Ectodermal cell (in vitro differentiated cells): ENCODE results near the gene CTSW.
A peak's percentile ranks its signal among the peaks of the same experiment; 100 is the strongest.

Experiments
- H3K27ac ChIP-seq: 2 replicates; pipeline ENCODE4 v1.7.0; 2013; ENCODE audit warnings: mild to moderate bottlenecking, low read depth, low read length; ENCODE audit not compliant: insufficient read depth, poor library complexity, severe bottlenecking
- H3K27me3 ChIP-seq: 2 replicates; pipeline ENCODE4 v1.7.0; 2013; ENCODE audit warnings: mild to moderate bottlenecking, low read length; ENCODE audit not compliant: insufficient read depth, control insufficient read depth, poor library complexity, severe bottlenecking
- H3K36me3 ChIP-seq: one replicate; pipeline ENCODE4 v1.7.0; 2013; ENCODE audit warnings: low read length; ENCODE audit not compliant: control insufficient read depth, insufficient read depth
- H3K4me1 ChIP-seq: one replicate; pipeline ENCODE4 v1.7.0; 2013; ENCODE audit warnings: low read length; ENCODE audit not compliant: control insufficient read depth, insufficient read depth
- H3K4me3 ChIP-seq: 2 replicates; pipeline ENCODE4 v1.7.0; 2013; ENCODE audit warnings: low read depth, low read length, control low read depth; ENCODE audit not compliant: insufficient read depth
- H3K9me3 ChIP-seq: 2 replicates; pipeline ENCODE4 v1.7.0; 2013; ENCODE audit warnings: mild to moderate bottlenecking, low read length, moderate library complexity; ENCODE audit not compliant: control insufficient read depth
- WGBS, 2 experiments: methylation state at CpG; one replicate each; pipeline ENCODE4 v1.1.7; 2013; ENCODE audit warnings: missing lambda C conversion rate in 2 of 2; 5-methylcytosine and 5-hydroxymethylcytosine counted together

Gene CTSW

DNA sequence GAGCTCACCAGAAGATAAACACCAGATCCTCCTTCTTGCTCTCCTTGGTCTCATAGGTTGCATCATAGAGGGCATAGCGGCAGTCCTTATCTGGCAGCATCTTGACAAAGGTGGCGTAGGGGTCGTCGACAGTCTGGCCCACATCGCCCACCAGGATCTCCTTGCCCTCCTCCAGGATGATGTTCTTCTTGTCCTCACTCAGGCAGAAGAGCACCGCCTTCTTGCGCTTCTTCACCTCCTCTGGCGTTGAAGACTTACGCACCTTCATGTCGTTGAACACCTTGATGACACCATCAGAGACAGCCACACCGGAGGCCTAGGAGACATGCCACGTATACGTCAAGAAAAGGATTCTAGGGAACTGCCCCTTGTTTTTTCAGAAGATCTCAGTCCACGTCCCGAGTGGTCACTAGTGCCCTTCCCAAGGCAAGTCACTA is 23.7 kb upstream of the CTSW start:
- Histone ChIP-seq H3K9me3 (no peaks in the 10 kb centered on the region), H3K4me1 (peaks cover under 1% of the 10 kb centered on the region), H3K27ac (no peak overlapping the region), H3K4me3 (peak overlapping the region; percentile 94), H3K36me3 (peaks cover 41% of the 10 kb centered on the region), H3K27me3 (no peaks in the 10 kb centered on the region)
- WGBS, 2 experiments, result 95% methylated on average over 15 of the region's 15 CpGs

- peak overlapping the region; percentile 89 for H3K27ac ChIP-seq
- peaks cover 10% of the 10 kb centered on the region for H3K4me1 ChIP-seq
- no peaks in the 10 kb centered on the region for H3K27me3 ChIP-seq
- H3K9me3 ChIP-seq, result no peaks in the 10 kb centered on the region
- WGBS, 2 experiments, result 2% methylated on average over 57 of the region's 57 CpGs
- peaks cover 36% of the 10 kb centered on the region for H3K36me3 ChIP-seq
- peak overlapping the region; percentile 94 for H3K4me3 ChIP-seq
Observed at GRCh38 chr11:65856689-65857499, 22.7 kb upstream of the CTSW start.

DNA sequence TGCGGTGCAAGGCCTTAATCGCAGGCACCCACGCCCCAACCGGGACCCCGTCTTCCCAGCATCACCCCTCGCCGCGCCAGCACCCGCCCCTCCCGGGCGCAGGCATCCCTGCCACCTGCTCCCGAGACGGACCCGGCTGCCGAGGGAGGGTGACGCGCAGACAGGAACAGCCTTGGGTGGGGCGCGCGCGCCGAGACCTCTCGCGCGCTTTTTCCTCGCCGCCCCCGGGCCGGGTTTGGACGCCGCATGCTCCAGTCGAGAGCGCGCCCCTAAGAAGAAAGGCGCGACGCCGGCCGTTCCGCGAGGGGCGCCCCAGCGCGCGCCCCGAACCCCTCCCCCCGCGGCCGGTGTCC is 22.2 kb upstream of the CTSW start:
- peaks cover 31% of the 10 kb centered on the region for H3K36me3 ChIP-seq
- H3K4me1 ChIP-seq, result peaks cover 10% of the 10 kb centered on the region
- no peaks in the 10 kb centered on the region for H3K27me3 ChIP-seq
- 0% methylated on average over 49 of the region's 49 CpGs for WGBS, 2 experiments
- H3K27ac ChIP-seq, result peak overlapping the region; percentile 89
- peak overlapping the region; percentile 94 for H3K4me3 ChIP-seq
- no peaks in the 10 kb centered on the region for H3K9me3 ChIP-seq

DNA sequence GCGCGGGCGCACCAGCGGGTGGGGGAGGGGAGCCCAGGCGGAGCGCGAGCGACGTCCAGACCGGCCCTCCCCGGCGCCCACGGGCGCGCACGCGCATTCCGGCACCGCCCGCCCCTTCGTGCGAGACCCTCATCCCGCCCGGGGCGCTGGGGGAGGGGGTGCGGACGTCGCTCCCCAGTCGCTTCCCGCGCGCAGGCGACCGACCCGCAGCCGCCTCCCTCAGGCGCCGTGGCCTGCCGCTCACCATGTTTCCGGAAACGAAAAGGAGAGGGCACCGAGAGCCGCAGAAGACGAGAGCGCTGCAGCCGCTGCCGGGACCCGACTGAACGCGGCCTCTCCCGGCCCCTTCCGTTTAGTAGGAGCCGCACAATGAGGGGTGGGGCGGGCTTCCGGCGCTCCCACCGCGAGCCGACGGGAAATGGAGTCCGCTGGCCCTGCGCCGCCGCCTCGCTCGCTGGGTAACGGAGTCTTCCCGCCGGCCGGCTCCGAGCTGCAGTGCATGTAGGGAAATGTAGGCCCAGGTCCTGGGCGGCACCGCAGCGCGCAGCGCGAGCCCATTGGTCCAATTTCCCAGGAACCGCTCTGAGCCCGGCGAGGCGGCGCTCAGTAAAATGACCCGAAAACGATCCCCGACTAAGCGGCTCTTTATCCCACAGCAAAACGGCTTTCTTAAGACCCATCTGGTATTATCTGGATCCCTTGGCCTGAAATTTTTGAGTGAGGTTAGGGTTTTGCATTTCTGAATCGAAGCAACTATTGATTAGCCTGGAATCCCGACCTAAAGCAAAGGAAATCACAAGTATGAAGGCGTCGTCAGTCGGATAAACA is 21.6 kb upstream of the CTSW start, which contains the start of gene CFL1:
Gene CFL1, minus strand, starts transcription at position 328 of the 828 bp plus-strand sequence. Its CDS starts 81 bp downstream, at position 247.
- H3K27me3 ChIP-seq, result no peaks in the 10 kb centered on the region
- peaks cover 10% of the 10 kb centered on the region for H3K4me1 ChIP-seq
- peaks cover 32% of the 10 kb centered on the region for H3K36me3 ChIP-seq
- no peaks in the 10 kb centered on the region for H3K9me3 ChIP-seq
- peak within 1 kb of the TSS; percentile 94 for H3K27ac ChIP-seq
- H3K4me3 ChIP-seq, result peak within 1 kb of the TSS; percentile 94
- 0% methylated on average over 92 of the region's 92 CpGs for WGBS, 2 experiments

- Histone ChIP-seq H3K9me3 (no peaks in the 10 kb centered on the region), H3K27ac (peak overlapping the region; percentile 94), H3K4me3 (peak overlapping the region; percentile 94), H3K27me3 (no peaks in the 10 kb centered on the region), H3K36me3 (peaks cover 32% of the 10 kb centered on the region), H3K4me1 (peaks cover 10% of the 10 kb centered on the region)
- 4% methylated on average over 10 of the region's 10 CpGs for WGBS, 2 experiments
Observed at GRCh38 chr11:65858681-65859087, 21.0 kb upstream of the CTSW start.

DNA sequence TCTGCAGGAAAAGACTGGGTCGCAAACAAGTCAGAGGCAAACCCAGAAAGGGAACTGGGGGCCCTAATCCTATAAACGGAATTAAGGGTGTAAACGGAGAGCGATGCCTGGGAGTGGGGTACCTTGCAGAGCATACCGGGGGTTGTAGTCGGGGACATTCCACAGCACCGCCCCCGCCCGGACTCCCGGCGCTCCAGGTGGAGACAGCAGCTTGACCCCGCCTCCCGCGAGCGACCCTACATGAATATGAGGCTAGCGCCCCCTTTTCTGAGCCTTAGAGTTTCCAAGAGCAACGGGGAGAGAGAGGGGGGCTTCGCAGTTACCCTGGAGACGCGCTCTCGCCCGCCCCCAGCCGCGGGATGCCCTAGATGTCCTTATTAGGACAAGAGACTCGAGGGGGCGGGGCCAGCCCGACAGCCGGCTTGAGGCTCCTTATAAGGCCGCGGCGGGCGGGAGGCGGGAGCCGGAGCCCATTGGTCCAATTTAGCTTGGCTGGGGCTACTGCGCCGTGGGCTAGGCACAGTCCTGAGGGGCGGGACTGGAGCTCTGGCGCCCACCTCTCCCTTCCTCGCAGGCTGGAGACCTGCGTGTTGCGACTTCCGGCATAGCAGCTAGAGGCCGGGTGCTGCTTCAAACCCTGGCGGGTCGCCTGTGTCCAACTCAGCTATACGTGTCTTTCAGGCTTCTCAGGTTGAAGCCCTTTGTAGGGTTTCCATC is 20.4 kb upstream of the CTSW start:
- peak overlapping the region; percentile 94 for H3K4me3 ChIP-seq
- H3K9me3 ChIP-seq, result no peaks in the 10 kb centered on the region
- peaks cover 10% of the 10 kb centered on the region for H3K4me1 ChIP-seq
- H3K36me3 ChIP-seq, result peaks cover 30% of the 10 kb centered on the region
- 0 to 1% methylated on average over 46 of the region's 46 CpGs for WGBS, 2 experiments
- peak overlapping the region; percentile 94 for H3K27ac ChIP-seq
- no peaks in the 10 kb centered on the region for H3K27me3 ChIP-seq

GRCh38 chr11:65859812-65860277 is 19.8 kb upstream of the CTSW start:
- Histone ChIP-seq H3K4me3 (peak overlapping the region; percentile 94), H3K27ac (peak overlapping the region; percentile 90), H3K27me3 (no peaks in the 10 kb centered on the region), H3K9me3 (no peaks in the 10 kb centered on the region), H3K4me1 (peaks cover 10% of the 10 kb centered on the region), H3K36me3 (peaks cover 24% of the 10 kb centered on the region)
- WGBS, 2 experiments, result 2 to 3% methylated on average over 16 of the region's 16 CpGs

DNA sequence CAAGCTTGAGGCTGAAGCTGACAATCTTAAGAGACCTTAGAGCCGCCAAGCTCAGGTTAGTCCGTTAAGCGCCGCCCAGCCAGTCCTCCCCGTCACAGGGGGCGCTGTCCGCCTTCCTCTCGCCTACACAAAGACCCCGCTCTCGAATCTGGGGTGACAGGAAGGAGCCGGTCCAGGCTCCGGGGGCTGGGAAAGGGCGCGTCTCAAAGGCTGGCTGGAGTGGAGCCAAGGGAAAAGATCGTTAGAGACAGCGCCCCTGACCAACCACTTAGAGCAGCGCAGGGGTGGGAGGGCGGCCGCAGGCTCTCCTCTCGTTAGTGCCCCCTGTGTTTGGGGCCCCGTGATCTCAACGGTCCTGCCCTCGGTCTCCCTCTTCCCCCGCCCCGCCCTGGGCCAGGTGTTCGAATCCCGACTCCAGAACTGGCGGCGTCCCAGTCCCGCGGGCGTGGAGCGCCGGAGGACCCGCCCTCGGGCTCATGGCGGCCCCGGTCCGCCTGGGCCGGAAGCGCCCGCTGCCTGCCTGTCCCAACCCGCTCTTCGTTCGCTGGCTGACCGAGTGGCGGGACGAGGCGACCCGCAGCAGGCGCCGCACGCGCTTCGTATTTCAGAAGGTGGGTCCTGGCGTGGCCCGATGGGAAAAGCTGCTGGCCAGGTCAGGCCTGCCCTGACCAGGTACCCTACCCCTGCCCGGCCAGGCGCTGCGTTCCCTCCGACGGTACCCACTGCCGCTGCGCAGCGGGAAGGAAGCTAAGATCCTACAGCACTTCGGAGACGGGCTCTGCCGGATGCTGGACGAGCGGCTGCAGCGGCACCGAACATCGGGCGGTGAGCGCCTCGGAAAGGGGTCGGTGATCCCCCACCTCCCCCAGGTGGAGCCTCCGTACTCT is 19.1 kb upstream of the CTSW start, which contains the start of gene MUS81:
Gene MUS81, plus strand, starts transcription at position 156 of the 887 bp plus-strand sequence. Its CDS starts 321 bp downstream, at position 477.
- no peaks in the 10 kb centered on the region for H3K9me3 ChIP-seq
- peak within 1 kb of the TSS; percentile 94 for H3K27ac ChIP-seq
- H3K4me1 ChIP-seq, result peaks cover 10% of the 10 kb centered on the region
- H3K4me3 ChIP-seq, result peak within 1 kb of the TSS; percentile 94
- WGBS, 2 experiments, result 0% methylated on average over 78 of the region's 78 CpGs
- peaks cover 24% of the 10 kb centered on the region for H3K36me3 ChIP-seq
- no peaks in the 10 kb centered on the region for H3K27me3 ChIP-seq

DNA sequence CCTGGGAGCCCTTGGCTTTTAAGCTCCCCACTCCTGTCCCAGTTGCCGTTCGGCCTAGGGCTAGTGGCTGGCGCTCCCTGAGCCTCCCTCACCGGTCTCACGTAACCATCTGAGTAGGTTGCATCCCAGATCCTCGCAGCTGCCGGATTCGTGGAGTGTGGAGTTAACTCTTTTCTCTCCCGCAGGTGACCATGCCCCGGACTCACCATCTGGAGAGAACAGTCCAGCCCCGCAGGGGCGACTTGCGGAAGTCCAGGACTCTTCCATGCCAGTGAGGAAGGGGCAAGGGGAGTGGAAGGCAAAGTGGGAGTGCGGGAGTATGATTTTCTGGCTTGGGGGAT is 18.5 kb upstream of the CTSW start:
- peak overlapping the region; percentile 90 for H3K27ac ChIP-seq
- H3K9me3 ChIP-seq, result no peaks in the 10 kb centered on the region
- 12% methylated on average over 14 of the region's 14 CpGs for WGBS, 2 experiments
- no peaks in the 10 kb centered on the region for H3K27me3 ChIP-seq
- peaks cover 10% of the 10 kb centered on the region for H3K4me1 ChIP-seq
- H3K4me3 ChIP-seq, result peak overlapping the region; percentile 94
- peaks cover 23% of the 10 kb centered on the region for H3K36me3 ChIP-seq
